Psoas muscle (tissue), 8 donors: ENCODE measurements around the gene FAM20A. TPM values are rescaled to one million over a fixed set of nuclear protein-coding genes. Genes with fewer than 3 reads are reported as not detected.

Experiments
- ATAC-seq, 4 donors: fragments of 200-7000 bp; cut with Tn5 transposase; one replicate each; pipeline ENCODE4 v1.9.1; 2020; ENCODE audit warnings: moderate library complexity in 3 of 4, mild to moderate bottlenecking in 2 of 4
- DNase-seq, 2 donors: peaks; one replicate each; pipeline ENCODE4 v3.0.0-alpha.2; 2020
- H3K27ac ChIP-seq: fragments of 200-600 bp; one replicate; pipeline ENCODE4 v1.8.0; 2022
- H3K27me3 ChIP-seq, 3 donors: fragments of 200-600 bp in 1 of 3; one replicate each; pipeline versions ENCODE4 v1.6.1 to v1.8.0; 2013 to 2022; ENCODE audit warnings: low read length in 2 of 3, mild to moderate bottlenecking in 2 of 3, moderate library complexity in 1 of 3; ENCODE audit not compliant: insufficient read depth in 3 of 3
- H3K36me3 ChIP-seq, 2 donors: fragments of 200-600 bp in 1 of 2; one replicate each; pipeline versions ENCODE4 v1.6.1 to v1.8.0; 2013 to 2022; ENCODE audit warnings: low read depth in 1 of 2, mild to moderate bottlenecking in 1 of 2, moderate library complexity in 1 of 2; ENCODE audit not compliant: insufficient read depth in 1 of 2
- H3K4me1 ChIP-seq: fragments of 200-600 bp; one replicate; pipeline ENCODE4 v1.8.0; 2022
- H3K4me3 ChIP-seq: fragments of 200-600 bp; one replicate; pipeline ENCODE4 v1.8.0; 2022; ENCODE audit warnings: mild to moderate bottlenecking
- H3K9me3 ChIP-seq: fragments of 200-600 bp; one replicate; pipeline ENCODE4 v1.8.0; 2022
- CTCF ChIP-seq: fragments of 200-600 bp; IDR thresholded peaks from one replicate; pipeline ENCODE4 v1.8.0; 2022; ENCODE audit warnings: antibody characterized with exemption
- WGBS, 3 donors: extraction: QIAGEN DNeasy Blood & Tissue Kit; methylation state at CpG; one replicate each; pipeline versions ENCODE4 v1.1.6 to v1.1.7; 2013; 5-methylcytosine and 5-hydroxymethylcytosine counted together
- intact Hi-C, 2 donors: fragments of 100-400 bp; cut with DNase I; formaldehyde crosslinking; loops; one replicate each; pipeline versions ENCODE4 v1.11.0 to v1.14.2; 2022
- polyA plus RNA-seq, 3 donors: library from polyadenylated mRNA; stranded (reverse); fragments of 200-250 nt; gene quantifications; one replicate each; pipeline ENCODE4 v1.2.3, GENCODE V29; 2013
- total RNA-seq, 4 donors: library from RNA; stranded (reverse); fragmentation: NEBNext Ultra II Directional in 2 of 4; extraction: Animal tissue kit (Norgen Biotek cat#: 25700) in 2 of 4; gene quantifications; one replicate each; pipeline versions ENCODE4 v1.2.1 to v1.2.4, GENCODE V29; 2021 to 2023
- donor health status: healthy with polysubstance abuse.
- donor health status: DM: no; HTN: no; CAD: no; lungs with moderate emphysema.
- donor health status: Bipolar disorder and iron deficiency.
- donor health status: healthy.
- donor health status: DM: yes; HTN: yes; CAD: no.
- donor health status: DM: no; HTN: no; CAD: no.
- donor health status: DM: no; HTN: no; CAD: no.
- donor health status: DM: yes; HTN: yes; CAD: no.

The FAM20A gene
- total and polyA plus RNA-seq, 7 donors, result 0.83 to 7.1 (median 1.8) TPM

DNA sequence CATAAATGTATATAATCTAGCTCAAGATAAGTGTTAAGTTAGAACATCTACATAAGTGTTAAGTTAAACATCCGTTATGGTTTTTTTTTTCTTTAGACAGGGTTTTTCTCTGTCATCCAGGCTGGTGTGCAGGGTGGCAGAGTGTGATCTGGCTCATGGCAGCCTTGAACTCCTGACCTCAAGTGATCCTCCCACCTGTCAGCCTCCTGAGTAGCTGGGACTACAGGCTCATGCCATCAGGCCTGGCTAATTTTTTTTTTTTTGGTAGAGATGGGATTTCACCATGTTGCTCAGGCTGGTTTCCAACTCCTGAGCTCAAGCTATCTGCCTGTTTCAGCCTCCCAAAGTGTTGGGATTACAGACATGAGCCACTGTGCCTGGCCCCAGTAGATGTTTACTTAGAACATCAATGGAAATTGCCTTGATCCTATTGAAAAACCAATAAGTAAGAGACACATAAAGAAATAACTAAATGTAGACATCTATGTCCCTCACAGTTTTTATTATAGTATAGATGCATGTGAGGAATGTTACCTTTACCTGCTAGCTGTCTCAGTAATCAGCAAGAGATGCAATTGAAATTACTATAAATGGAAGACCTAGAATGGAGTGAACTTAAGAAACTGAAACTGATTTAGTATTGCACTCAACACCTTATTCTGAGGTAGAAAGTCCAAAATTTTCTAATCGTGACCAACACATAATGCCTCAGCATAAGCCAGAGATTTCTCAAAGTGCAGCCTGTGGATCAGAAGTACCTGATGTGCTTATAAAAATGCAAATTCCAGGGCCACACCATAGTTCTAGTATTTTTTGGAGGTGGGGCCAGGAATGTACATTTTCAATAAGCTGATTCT, 5.5 kb upstream of the FAM20A start:
- intact Hi-C loops, result no loop called here
- 78 to 89% (median 85%) methylated on average over 2 of the region's 2 CpGs for WGBS, 3 donors
- no peak for DNase-seq
- no peak for ATAC-seq
- Histone ChIP-seq H3K4me1 (no peaks in the 10 kb centered on the region), H3K4me3 (no peak overlapping the region), H3K36me3 (no peaks in the 10 kb centered on the region), H3K27ac (no peak overlapping the region), H3K27me3 (peaks cover 0 to 20% (median 0%) of the 10 kb centered on the region in 3 donors), H3K9me3 (peaks cover 39% of the 10 kb centered on the region)
- no peak for TF ChIP-seq CTCF

- ATAC-seq (no peak), DNase-seq (no peak)
- Histone ChIP-seq H3K4me3 (no peak overlapping the region), H3K27ac (no peak overlapping the region), H3K36me3 (no peaks in the 10 kb centered on the region), H3K4me1 (no peaks in the 10 kb centered on the region), H3K27me3 (peaks cover 0 to 28% (median 3%) of the 10 kb centered on the region in 3 donors), H3K9me3 (peaks cover 38% of the 10 kb centered on the region)
- no peak for TF ChIP-seq CTCF
- intact Hi-C loops, result no loop called here
- 61 to 69% (median 62%) methylated on average over 1 of the region's 1 CpG for WGBS, 3 donors
Measured at GRCh38 chr17:68605914-68606313, 4.7 kb upstream of the FAM20A start.

DNA sequence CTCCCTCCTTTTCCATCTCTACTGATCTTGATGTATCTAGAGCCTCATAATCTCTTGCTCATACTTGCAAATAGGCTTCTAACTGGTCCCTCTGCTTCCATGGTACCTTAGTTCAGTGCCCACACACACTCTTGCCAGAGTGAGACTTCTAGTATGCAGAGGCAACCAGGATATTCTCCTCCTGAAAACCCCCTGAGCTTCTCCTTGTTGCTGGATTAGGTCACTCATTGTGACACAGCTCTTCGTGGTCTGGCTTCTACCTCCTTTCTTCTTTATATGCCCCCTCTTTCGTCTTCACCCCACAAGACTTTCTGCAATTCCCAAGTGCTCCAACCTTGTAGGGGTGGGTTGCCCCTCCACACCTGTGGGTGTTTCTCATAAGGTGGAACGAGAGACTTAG, 2.5 kb upstream of the FAM20A start:
- Histone ChIP-seq H3K9me3 (peaks cover 16% of the 10 kb centered on the region), H3K4me1 (no peaks in the 10 kb centered on the region), H3K27me3 (peaks cover 0 to 47% (median 11%) of the 10 kb centered on the region in 3 donors), H3K36me3 (no peaks in the 10 kb centered on the region), H3K4me3 (no peak overlapping the region), H3K27ac (no peak overlapping the region)
- TF ChIP-seq CTCF, result no peak
- intact Hi-C loops, result no loop called here
- DNase-seq (no peak), ATAC-seq (no peak)
- WGBS, 3 donors, result 90 to 100% (median 95%) methylated on average over 3 of the region's 3 CpGs

DNA sequence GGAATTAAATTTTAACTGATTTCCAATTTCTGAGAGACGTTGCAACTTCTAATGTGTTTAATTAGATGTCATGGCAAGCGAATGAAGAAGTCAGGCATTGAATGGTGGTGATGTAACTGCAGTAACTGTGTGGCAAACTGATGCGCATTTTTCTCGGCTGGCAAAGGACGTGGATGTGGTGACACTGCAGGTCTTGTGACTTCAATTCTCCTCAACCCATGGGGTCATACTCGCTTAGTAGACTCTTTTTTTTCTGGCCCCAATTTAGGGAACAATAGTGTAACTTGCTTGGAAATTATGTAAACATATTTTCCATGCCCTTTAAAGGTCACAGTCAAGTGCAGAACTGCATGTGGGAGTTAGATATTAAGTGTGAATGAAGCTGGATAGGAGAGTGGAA, 1.9 kb upstream of the FAM20A start:
- Histone ChIP-seq H3K36me3 (no peaks in the 10 kb centered on the region), H3K27ac (peak overlapping the region; percentile 61), H3K9me3 (peaks cover 9% of the 10 kb centered on the region), H3K4me3 (no peak overlapping the region), H3K4me1 (no peaks in the 10 kb centered on the region), H3K27me3 (peaks cover 0 to 50% (median 11%) of the 10 kb centered on the region in 3 donors)
- DNase-seq (peak; percentile 20 to 55), ATAC-seq (no peak)
- 50 to 69% (median 57%) methylated on average over 6 of the region's 6 CpGs for WGBS, 3 donors
- intact Hi-C loops, result no loop called here
- TF ChIP-seq CTCF, result no peak
